Activated CD8-positive, alpha-beta memory T cell treated with anti-CD3 and anti-CD28 coated beads, Interleukin-2, amount 10 ng/mL, durations not matched to agents 7 days and 5 days (primary cell): ENCODE results near the gene CIDEA. TPM values are rescaled to one million over a fixed set of nuclear protein-coding genes. Genes with fewer than 3 reads are reported as not detected.

ENCODE experiments used
- ATAC-seq: fragments of 150-1000 bp; cut with Tn5 transposase; one replicate; pipeline ENCODE4 v1.10.0; 2021; ENCODE audit warnings: moderate library complexity
- CTCF ChIA-PET: fragments of 350-600 bp; sonication (Branson Sonifier 250); formaldehyde crosslinking; loops from one replicate; lab custom pipeline; 2021; ENCODE audit warnings: antibody characterized with exemption; lab: Charles Lee
- DNase-seq: peaks from one replicate; pipeline ENCODE4 v3.0.0-alpha.2; 2020
- H3K27ac Mint-ChIP-seq: one replicate; pipeline ENCODE4 v1.8.0; 2021; ENCODE audit warnings: mild to moderate bottlenecking, mixed read lengths
- H3K27me3 Mint-ChIP-seq: one replicate; pipeline ENCODE4 v1.8.0; 2021; ENCODE audit warnings: mixed read lengths
- H3K36me3 Mint-ChIP-seq: one replicate; pipeline ENCODE4 v1.8.0; 2021; ENCODE audit warnings: mild to moderate bottlenecking, mixed read lengths
- H3K4me1 Mint-ChIP-seq: one replicate; pipeline ENCODE4 v1.8.0; 2021; ENCODE audit warnings: mixed read lengths
- H3K4me3 Mint-ChIP-seq: one replicate; pipeline ENCODE4 v1.8.0; 2021; ENCODE audit warnings: mild to moderate bottlenecking, moderate library complexity, mixed read lengths
- H3K9me3 Mint-ChIP-seq: one replicate; pipeline ENCODE4 v1.8.0; 2022; ENCODE audit warnings: low read depth, mixed read lengths
- total RNA-seq, 2 experiments: library from RNA; stranded (reverse); gene quantifications; one replicate each; pipeline ENCODE4 v1.2.3, GENCODE V29; 2021

Gene CIDEA
- total RNA-seq, 2 experiments from 2014 or later, result not detected

- H3K27me3 Mint-ChIP-seq, result peaks cover 29% of the 10 kb centered on the region
Measured at GRCh38 chr18:12247946-12248345, 6.2 kb upstream of the CIDEA start.

GRCh38 chr18:12248926-12249720 lies 5.0 kb upstream of the CIDEA start:
- no peak for ATAC-seq
- CTCF ChIA-PET, result no interaction called here
- Mint-ChIP-seq H3K36me3 (no peaks in the 10 kb centered on the region), H3K9me3 (no peaks in the 10 kb centered on the region), H3K27me3 (peaks cover 40% of the 10 kb centered on the region), H3K4me1 (no peaks in the 10 kb centered on the region), H3K27ac (no peak overlapping the region), H3K4me3 (no peak overlapping the region)
- DNase-seq, result no peak

More at GRCh38 chr18:12247946-12248345, 6.2 kb upstream of the CIDEA start:
- CTCF ChIA-PET, result no interaction called here
- Mint-ChIP-seq H3K36me3 (no peaks in the 10 kb centered on the region), H3K4me3 (no peak overlapping the region), H3K27ac (no peak overlapping the region), H3K4me1 (no peaks in the 10 kb centered on the region), H3K9me3 (no peaks in the 10 kb centered on the region)
- ATAC-seq, result no peak
- no peak for DNase-seq

DNA sequence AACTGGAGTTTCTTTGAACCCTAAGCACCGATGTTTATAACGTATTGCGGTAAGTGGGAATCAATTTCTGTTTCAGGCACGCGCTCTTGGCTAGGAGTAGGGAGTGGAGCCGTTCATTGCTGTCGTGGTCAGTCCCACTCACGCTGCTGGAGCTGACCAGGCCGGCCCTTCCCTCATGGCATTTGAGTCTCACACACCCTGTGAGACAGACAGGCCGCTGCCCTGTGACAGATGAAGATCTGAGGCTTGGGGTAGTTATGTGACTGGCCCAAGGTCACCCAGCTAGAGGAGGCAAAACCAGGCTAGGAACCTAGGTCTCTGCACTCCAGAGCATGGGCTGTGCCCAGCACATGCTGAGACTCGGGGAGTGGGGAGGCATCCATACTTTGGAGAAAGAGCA lies 2.9 kb upstream of the CIDEA start:
- Mint-ChIP-seq H3K27me3 (peaks cover 61% of the 10 kb centered on the region), H3K4me3 (no peak overlapping the region), H3K4me1 (no peaks in the 10 kb centered on the region), H3K36me3 (no peaks in the 10 kb centered on the region), H3K9me3 (no peaks in the 10 kb centered on the region), H3K27ac (no peak overlapping the region)
- no peak for ATAC-seq
- DNase-seq, result no peak
- CTCF ChIA-PET, result interaction anchor here (0.7 to 1.0 kb wide), 2 partner anchors 213 to 916 kb away, joined by 3 read pairs; no protein-coding TSS in a partner anchor

GRCh38 chr18:12252061-12252460 lies 2.1 kb upstream of the CIDEA start:
- no peak for DNase-seq
- CTCF ChIA-PET, result no interaction called here
- no peaks in the 10 kb centered on the region for H3K9me3 Mint-ChIP-seq
- no peak overlapping the region for H3K27ac Mint-ChIP-seq
- H3K4me3 Mint-ChIP-seq, result no peak overlapping the region
- H3K4me1 Mint-ChIP-seq, result no peaks in the 10 kb centered on the region
- peaks cover 65% of the 10 kb centered on the region for H3K27me3 Mint-ChIP-seq
- H3K36me3 Mint-ChIP-seq, result no peaks in the 10 kb centered on the region
- ATAC-seq, result no peak

DNA sequence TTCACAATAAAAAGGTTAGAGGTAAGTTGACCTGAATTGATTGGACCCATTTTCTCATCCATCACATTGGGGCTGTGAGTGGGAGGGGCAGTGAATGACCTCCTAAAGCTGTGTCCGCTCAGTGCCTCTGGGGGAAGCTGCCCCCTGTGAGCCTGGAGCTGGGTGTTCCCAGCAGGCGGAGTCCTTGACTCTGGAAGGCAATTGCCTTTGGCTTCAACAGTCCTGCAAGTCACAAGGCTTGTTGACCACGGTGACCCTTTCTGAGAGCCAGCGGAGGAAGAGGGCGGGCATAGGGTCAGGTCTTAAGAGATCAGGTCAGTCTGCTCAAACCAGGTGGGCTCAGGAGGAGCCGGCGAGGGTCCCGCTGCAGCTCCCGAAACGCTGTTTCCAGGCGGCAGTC lies 1.1 kb upstream of the CIDEA start:
- H3K4me3 Mint-ChIP-seq, result no peak overlapping the region
- no peak overlapping the region for H3K27ac Mint-ChIP-seq
- H3K9me3 Mint-ChIP-seq, result no peaks in the 10 kb centered on the region
- H3K27me3 Mint-ChIP-seq, result peaks cover 72% of the 10 kb centered on the region
- CTCF ChIA-PET, result no interaction called here
- no peaks in the 10 kb centered on the region for H3K4me1 Mint-ChIP-seq
- DNase-seq (no peak), ATAC-seq (no peak)
- no peaks in the 10 kb centered on the region for H3K36me3 Mint-ChIP-seq

DNA sequence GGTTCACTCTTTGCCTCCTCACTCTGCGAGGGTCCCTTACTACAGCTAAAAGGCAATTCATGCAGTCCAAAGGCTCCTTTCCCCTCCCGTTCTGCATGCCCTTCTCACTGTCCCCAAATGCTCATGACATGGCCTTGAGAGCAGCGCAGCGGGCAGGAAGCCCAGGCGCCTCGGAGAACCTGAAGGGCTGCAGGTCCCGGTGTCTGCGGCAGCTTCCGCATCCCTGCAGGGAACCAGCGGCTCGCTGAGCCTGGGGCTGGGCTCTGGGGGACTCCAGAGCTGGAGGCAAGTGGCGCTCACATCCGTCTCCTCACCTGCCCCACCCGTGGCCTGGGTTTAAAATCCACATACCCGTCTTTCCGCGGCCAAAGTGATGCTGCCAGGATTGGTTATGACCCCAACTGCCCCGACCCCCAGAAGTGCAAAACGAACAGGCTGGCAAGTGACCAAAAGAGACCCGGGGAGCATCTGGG lies 462 bp upstream of the CIDEA start:
- no peaks in the 10 kb centered on the region for H3K36me3 Mint-ChIP-seq
- no peaks in the 10 kb centered on the region for H3K9me3 Mint-ChIP-seq
- peaks cover 72% of the 10 kb centered on the region for H3K27me3 Mint-ChIP-seq
- H3K4me3 Mint-ChIP-seq, result no peak overlapping the region
- DNase-seq (no peak), ATAC-seq (no peak)
- no peak overlapping the region for H3K27ac Mint-ChIP-seq
- CTCF ChIA-PET, result no interaction called here
- no peaks in the 10 kb centered on the region for H3K4me1 Mint-ChIP-seq

GRCh38 chr18:12254820-12255511 lies 805 bp downstream of the CIDEA start:
- Mint-ChIP-seq H3K36me3 (no peaks in the 10 kb centered on the region), H3K27me3 (peaks cover 70% of the 10 kb centered on the region), H3K4me3 (no peak overlapping the region), H3K9me3 (no peaks in the 10 kb centered on the region), H3K4me1 (no peaks in the 10 kb centered on the region), H3K27ac (no peak overlapping the region)
- no peak for DNase-seq
- CTCF ChIA-PET, result no interaction called here
- no peak for ATAC-seq

DNA sequence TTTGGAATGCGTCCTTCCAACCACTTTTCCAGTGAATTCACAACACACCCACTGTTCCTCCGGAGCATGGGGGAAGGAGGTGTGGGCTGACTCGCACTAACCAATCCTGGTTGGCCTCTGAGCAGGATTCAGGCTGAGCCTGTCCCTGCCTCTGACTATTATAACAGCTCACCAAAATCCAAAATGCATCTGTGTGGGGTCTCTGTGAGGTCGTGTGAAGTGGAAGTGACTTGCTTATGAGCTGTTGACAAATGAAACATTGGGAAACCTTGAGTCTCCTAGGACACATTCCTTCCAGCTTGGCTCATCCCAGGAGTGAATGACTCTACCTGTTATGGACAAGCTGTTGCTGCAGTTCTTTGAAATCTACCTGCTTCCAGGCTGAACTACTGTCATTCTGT lies 1.5 kb downstream of the CIDEA start:
- H3K36me3 Mint-ChIP-seq, result no peaks in the 10 kb centered on the region
- H3K9me3 Mint-ChIP-seq, result no peaks in the 10 kb centered on the region
- DNase-seq, result no peak
- no peak for ATAC-seq
- H3K27ac Mint-ChIP-seq, result no peak overlapping the region
- H3K4me1 Mint-ChIP-seq, result no peaks in the 10 kb centered on the region
- CTCF ChIA-PET, result interaction anchor here (1.0 kb wide), 1 partner anchor 16 kb away, joined by 6 read pairs; no protein-coding TSS in a partner anchor
- H3K4me3 Mint-ChIP-seq, result no peak overlapping the region
- H3K27me3 Mint-ChIP-seq, result peaks cover 70% of the 10 kb centered on the region

DNA sequence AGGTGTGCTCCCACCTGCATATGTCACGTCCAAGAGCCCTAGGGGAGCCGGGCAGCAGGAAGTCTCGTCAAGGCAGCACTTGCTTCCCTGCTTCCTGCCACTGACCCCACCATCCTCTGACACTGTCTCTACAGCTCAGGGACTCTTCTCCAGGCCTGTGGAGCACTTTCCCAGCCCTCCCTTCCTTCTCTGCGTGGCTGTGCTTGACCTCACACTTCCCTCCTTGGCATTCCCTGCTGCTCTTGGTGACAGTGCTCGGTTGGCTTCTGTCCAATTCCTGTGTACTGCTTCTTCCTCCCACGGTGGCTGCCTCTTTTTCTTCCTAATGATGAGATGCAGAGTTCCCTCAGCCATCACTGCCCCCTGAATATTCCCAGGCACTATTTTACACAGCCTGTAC lies 2.8 kb downstream of the CIDEA start:
- no peak for DNase-seq
- H3K4me3 Mint-ChIP-seq, result no peak overlapping the region
- no peaks in the 10 kb centered on the region for H3K9me3 Mint-ChIP-seq
- no peaks in the 10 kb centered on the region for H3K4me1 Mint-ChIP-seq
- ATAC-seq, result no peak
- CTCF ChIA-PET, result interaction anchor here (1.0 kb wide), 1 partner anchor 15 kb away, joined by 6 read pairs; no protein-coding TSS in a partner anchor
- peaks cover 63% of the 10 kb centered on the region for H3K27me3 Mint-ChIP-seq
- no peaks in the 10 kb centered on the region for H3K36me3 Mint-ChIP-seq
- no peak overlapping the region for H3K27ac Mint-ChIP-seq

DNA sequence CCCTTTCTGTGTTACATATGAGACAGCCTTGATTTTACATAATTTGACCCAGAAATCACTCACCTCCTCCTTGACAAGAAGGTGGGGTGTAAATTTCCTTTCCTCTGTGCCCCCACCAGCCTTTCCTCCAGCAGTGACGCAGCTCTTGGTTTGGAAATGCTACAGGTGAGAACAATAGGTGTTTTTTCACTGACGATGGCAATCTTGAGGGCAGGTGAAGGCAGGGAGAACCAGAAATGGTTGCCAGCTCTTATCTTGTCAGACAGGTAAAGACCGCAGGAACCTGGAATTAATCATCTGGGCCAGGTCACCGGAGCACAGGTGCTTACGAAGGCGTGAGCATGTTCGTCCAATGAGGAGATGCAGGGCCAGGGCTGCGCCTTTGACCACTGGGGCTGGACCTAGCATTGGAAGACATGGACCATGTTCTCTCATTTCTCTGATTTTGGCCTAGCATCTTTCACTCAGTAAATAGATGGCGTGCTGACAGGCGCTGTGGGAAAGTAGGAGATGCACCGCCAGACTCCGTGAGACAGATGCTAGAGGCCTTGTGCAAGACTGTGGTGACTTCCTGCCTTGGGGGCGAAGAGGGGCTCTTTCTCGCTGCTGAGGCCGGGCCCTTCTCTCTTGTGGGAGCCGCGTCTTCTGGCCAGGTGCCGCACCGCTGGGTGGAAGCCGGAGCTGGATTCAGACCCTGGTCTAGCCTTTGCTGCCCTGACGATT lies 4.0 kb downstream of the CIDEA start:
- Mint-ChIP-seq H3K4me3 (no peak overlapping the region), H3K36me3 (no peaks in the 10 kb centered on the region), H3K4me1 (no peaks in the 10 kb centered on the region), H3K27ac (no peak overlapping the region), H3K9me3 (no peaks in the 10 kb centered on the region), H3K27me3 (peaks cover 62% of the 10 kb centered on the region)
- ATAC-seq (no peak), DNase-seq (no peak)
- CTCF ChIA-PET, result no interaction called here

GRCh38 chr18:12258719-12259705 lies 4.9 kb downstream of the CIDEA start:
- no peaks in the 10 kb centered on the region for H3K36me3 Mint-ChIP-seq
- CTCF ChIA-PET, result interaction anchor here (2.5 kb wide), 1 partner anchor 13 kb away, joined by 11 read pairs; no protein-coding TSS in a partner anchor
- H3K27ac Mint-ChIP-seq, result no peak overlapping the region
- ATAC-seq, result no peak
- H3K9me3 Mint-ChIP-seq, result no peaks in the 10 kb centered on the region
- no peak overlapping the region for H3K4me3 Mint-ChIP-seq
- no peaks in the 10 kb centered on the region for H3K4me1 Mint-ChIP-seq
- peaks cover 56% of the 10 kb centered on the region for H3K27me3 Mint-ChIP-seq
- DNase-seq, result no peak

GRCh38 chr18:12262748-12263147 lies 8.6 kb downstream of the CIDEA start:
- Mint-ChIP-seq H3K4me1 (no peaks in the 10 kb centered on the region), H3K36me3 (no peaks in the 10 kb centered on the region), H3K4me3 (no peak overlapping the region), H3K27ac (no peak overlapping the region), H3K9me3 (no peaks in the 10 kb centered on the region), H3K27me3 (peaks cover 44% of the 10 kb centered on the region)
- DNase-seq (no peak), ATAC-seq (no peak)
- CTCF ChIA-PET, result interaction anchor here (0.6 kb wide), 1 partner anchor 9 kb away, joined by 3 read pairs; no protein-coding TSS in a partner anchor
